ENCODE measurements around the gene SPINT3. TPM values are rescaled to one million over a fixed set of nuclear protein-coding genes. Genes with fewer than 3 reads are reported as not detected.

SPINT3 gene
- total RNA-seq, 1 donor from 2014 or later, result not detected

- no peak for DNase-seq (ENCODE audit: low read depth)
- H3K36me3 Mint-ChIP-seq (ENCODE audit: low read depth, unreplicated experiment), result no peaks in the 10 kb centered on the region
- H4K20me1 ChIP-seq (ENCODE audit: insufficient read depth, low read length), result no peaks in the 10 kb centered on the region
Observed at GRCh38 chr20:45555198-45555597, 39.8 kb upstream of the SPINT3 start.

GRCh38 chr20:45552456-45552855 is 37.0 kb upstream of the SPINT3 start:
- no peaks in the 10 kb centered on the region for H3K79me2 ChIP-seq (ENCODE audit: insufficient read depth, low read length)
- H3K4me2 ChIP-seq (ENCODE audit: low read length), result no peak overlapping the region
- FAIRE-seq (no peak), DNase-seq (ENCODE audit: low read depth) (no peak)
- no peak overlapping the region for H3K9ac ChIP-seq (ENCODE audit: low read length)
- no peaks in the 10 kb centered on the region for H3K36me3 ChIP-seq (ENCODE audit: insufficient read depth, low read length)
- H2AFZ ChIP-seq (ENCODE audit: low read depth, low read length), result no peak overlapping the region
- no peak overlapping the region for H3K27ac Mint-ChIP-seq (ENCODE audit: unreplicated experiment)
- H3K27ac ChIP-seq (ENCODE audit: low read depth, low read length), result no peak overlapping the region
- peaks cover 3% of the 10 kb centered on the region for H3K9me3 Mint-ChIP-seq (ENCODE audit: unreplicated experiment)
- H3K36me3 Mint-ChIP-seq (ENCODE audit: low read depth, unreplicated experiment), result no peaks in the 10 kb centered on the region
- peaks cover under 1% of the 10 kb centered on the region for H3K27me3 ChIP-seq (ENCODE audit: insufficient read depth, low read length)
- no peaks in the 10 kb centered on the region for H3K9me3 ChIP-seq (ENCODE audit: insufficient read depth, low read depth, low read length)
- H3K4me3 Mint-ChIP-seq (ENCODE audit: unreplicated experiment), result no peak overlapping the region
- no peak overlapping the region for H3K4me3 ChIP-seq (ENCODE audit: insufficient read depth, low read depth, low read length)
- no peaks in the 10 kb centered on the region for H3K4me1 ChIP-seq (ENCODE audit: insufficient read depth, low read length)
- H4K20me1 ChIP-seq (ENCODE audit: insufficient read depth, low read length), result no peaks in the 10 kb centered on the region
- no peaks in the 10 kb centered on the region for H3K4me1 Mint-ChIP-seq (ENCODE audit: low read depth, unreplicated experiment)
- peaks cover 5% of the 10 kb centered on the region for H3K27me3 Mint-ChIP-seq (ENCODE audit: low read depth, unreplicated experiment)
- TF ChIP-seq CTCF (IDR thresholded peaks at IDR 0.05; ENCODE audit: insufficient read depth, low read depth, low read length) (no peak), EZH2 (IDR thresholded peaks at IDR 0.05; ENCODE audit: insufficient read depth, low read length) (no peak)

More at GRCh38 chr20:45555198-45555597, 39.8 kb upstream of the SPINT3 start:
- Histone ChIP-seq H2AFZ (ENCODE audit: low read depth, low read length) (no peak overlapping the region), H3K4me2 (ENCODE audit: low read length) (no peak overlapping the region), H3K4me3 (ENCODE audit: insufficient read depth, low read depth, low read length) (no peak overlapping the region), H3K79me2 (ENCODE audit: insufficient read depth, low read length) (no peaks in the 10 kb centered on the region), H3K9ac (ENCODE audit: low read length) (no peak overlapping the region), H3K4me1 (ENCODE audit: insufficient read depth, low read length) (no peaks in the 10 kb centered on the region), H3K27ac (ENCODE audit: low read depth, low read length) (no peak overlapping the region), H3K9me3 (ENCODE audit: insufficient read depth, low read depth, low read length) (no peaks in the 10 kb centered on the region), H3K36me3 (ENCODE audit: insufficient read depth, low read length) (no peaks in the 10 kb centered on the region), H3K27me3 (ENCODE audit: insufficient read depth, low read length) (no peaks in the 10 kb centered on the region)
- Mint-ChIP-seq H3K27me3 (ENCODE audit: low read depth, unreplicated experiment) (peaks cover 6% of the 10 kb centered on the region), H3K9me3 (ENCODE audit: unreplicated experiment) (peaks cover 2% of the 10 kb centered on the region), H3K27ac (ENCODE audit: unreplicated experiment) (no peak overlapping the region), H3K4me1 (ENCODE audit: low read depth, unreplicated experiment) (no peaks in the 10 kb centered on the region), H3K4me3 (ENCODE audit: unreplicated experiment) (no peak overlapping the region)
- TF ChIP-seq EZH2 (IDR thresholded peaks at IDR 0.05; ENCODE audit: insufficient read depth, low read length) (no peak), CTCF (IDR thresholded peaks at IDR 0.05; ENCODE audit: insufficient read depth, low read depth, low read length) (no peak)
- FAIRE-seq, result no peak

- H3K4me2 ChIP-seq (ENCODE audit: low read length), result no peak overlapping the region
- H3K27me3 Mint-ChIP-seq (ENCODE audit: low read depth, unreplicated experiment), result peaks cover 8% of the 10 kb centered on the region
- H3K36me3 Mint-ChIP-seq (ENCODE audit: low read depth, unreplicated experiment), result no peaks in the 10 kb centered on the region
- no peaks in the 10 kb centered on the region for H3K4me1 ChIP-seq (ENCODE audit: insufficient read depth, low read length)
- H3K4me3 Mint-ChIP-seq (ENCODE audit: unreplicated experiment), result no peak overlapping the region
- TF ChIP-seq EZH2 (IDR thresholded peaks at IDR 0.05; ENCODE audit: insufficient read depth, low read length) (no peak), CTCF (IDR thresholded peaks at IDR 0.05; ENCODE audit: insufficient read depth, low read depth, low read length) (no peak)
- no peak overlapping the region for H3K27ac Mint-ChIP-seq (ENCODE audit: unreplicated experiment)
- FAIRE-seq, result no peak
- H3K36me3 ChIP-seq (ENCODE audit: insufficient read depth, low read length), result no peaks in the 10 kb centered on the region
- H4K20me1 ChIP-seq (ENCODE audit: insufficient read depth, low read length), result no peaks in the 10 kb centered on the region
- H3K9ac ChIP-seq (ENCODE audit: low read length), result no peak overlapping the region
- H3K27me3 ChIP-seq (ENCODE audit: insufficient read depth, low read length), result peaks cover 2% of the 10 kb centered on the region
- no peak overlapping the region for H3K4me3 ChIP-seq (ENCODE audit: insufficient read depth, low read depth, low read length)
- H3K4me1 Mint-ChIP-seq (ENCODE audit: low read depth, unreplicated experiment), result no peaks in the 10 kb centered on the region
- no peak for DNase-seq (ENCODE audit: low read depth)
- no peak overlapping the region for H2AFZ ChIP-seq (ENCODE audit: low read depth, low read length)
- H3K79me2 ChIP-seq (ENCODE audit: insufficient read depth, low read length), result no peaks in the 10 kb centered on the region
- peaks cover 3% of the 10 kb centered on the region for H3K9me3 Mint-ChIP-seq (ENCODE audit: unreplicated experiment)
- no peak overlapping the region for H3K27ac ChIP-seq (ENCODE audit: low read depth, low read length)
- H3K9me3 ChIP-seq (ENCODE audit: insufficient read depth, low read depth, low read length), result no peaks in the 10 kb centered on the region
Observed at GRCh38 chr20:45550765-45551164, 35.3 kb upstream of the SPINT3 start.
